Thoracic aorta (tissue), 2 donors: ENCODE measurements around the gene ADPGK. TPM values are rescaled to one million over a fixed set of nuclear protein-coding genes. Genes with fewer than 3 reads are reported as not detected.
"Not testable (repeated sequence)": the region's sequence is repeated elsewhere in the genome, so short reads cannot be mapped to it uniquely, and the experiment has no call there.

ENCODE experiments used
- ATAC-seq: fragments of 150-250 bp; one replicate; pipeline ENCODE4 v1.8.0; 2017; ENCODE audit warnings: low read depth; ENCODE audit not compliant: insufficient number of reproducible peaks, low FRiP score
- DNase-seq: peaks from one replicate; pipeline ENCODE4 v3.0.0-alpha.2; 2020; ENCODE audit warnings: low spot score
- H3K27ac ChIP-seq, 2 donors: fragments of 200-600 bp; sonication (generic); 1 replicate in 1 of 2; 2 replicates in 1 of 2; pipeline ENCODE4 v1.5.1; 2016; ENCODE audit warnings: mild to moderate bottlenecking in 2 of 2, moderate library complexity in 2 of 2
- H3K27me3 ChIP-seq: fragments of 200-600 bp; sonication (generic); replicated peaks from 2 replicates; pipeline ENCODE4 v1.6.0; 2016; ENCODE audit warnings: mild to moderate bottlenecking; ENCODE audit not compliant: insufficient read depth
- H3K36me3 ChIP-seq: fragments of 200-600 bp; sonication (generic); one replicate; pipeline ENCODE4 v1.5.1; 2016
- H3K4me1 ChIP-seq, 2 donors: fragments of 200-600 bp; sonication (generic); 1 replicate in 1 of 2; 2 replicates in 1 of 2; pipeline versions ENCODE4 v1.5.1 to v1.6.0; 2016; ENCODE audit warnings: low read depth in 2 of 2, mild to moderate bottlenecking in 1 of 2; ENCODE audit not compliant: control insufficient read depth in 1 of 2
- H3K4me3 ChIP-seq: fragments of 200-600 bp; sonication (generic); 2 replicates; pipeline ENCODE4 v1.5.1; 2016; ENCODE audit warnings: mild to moderate bottlenecking
- H3K9me3 ChIP-seq: fragments of 200-600 bp; sonication (generic); 2 replicates; pipeline ENCODE4 v1.5.1; 2016
- CTCF ChIP-seq: fragments of 200-600 bp; sonication (generic); IDR thresholded peaks from one replicate; pipeline ENCODE4 v1.5.1; 2019; ENCODE audit warnings: antibody characterized with exemption
- total RNA-seq, 2 donors: library from RNA; depleted of rRNA; stranded (reverse); fragments of >200 nt; gene quantifications; one replicate each; pipeline versions ENCODE4 v1.1.0 to v1.2.3, GENCODE V29; 2016

Gene ADPGK
- total RNA-seq, 2 donors from 2014 or later: 47.8 to 81.2 TPM

GRCh38 chr15:72725446-72725845 lies 58.1 kb downstream of the ADPGK start:
- TF ChIP-seq CTCF: no peak
- H3K36me3 ChIP-seq: no peaks in the 10 kb centered on the region
- no peak for ATAC-seq

GRCh38 chr15:72724028-72724427 lies 59.5 kb downstream of the ADPGK start:
- DNase-seq: no peak
- no peak overlapping the region for H3K4me3 ChIP-seq
- no peak overlapping the region for H3K27ac ChIP-seq
- H3K27me3 ChIP-seq: no peaks in the 10 kb centered on the region
- no peaks in the 10 kb centered on the region for H3K9me3 ChIP-seq
- no peak for ATAC-seq
- no peaks in the 10 kb centered on the region for H3K36me3 ChIP-seq
- H3K4me1 ChIP-seq: no peaks in the 10 kb centered on the region
- TF ChIP-seq CTCF: no peak

More at GRCh38 chr15:72725446-72725845, 58.1 kb downstream of the ADPGK start:
- no peaks in the 10 kb centered on the region for H3K27me3 ChIP-seq
- H3K4me3 ChIP-seq: no peak overlapping the region
- no peaks in the 10 kb centered on the region for H3K9me3 ChIP-seq
- no peaks in the 10 kb centered on the region for H3K4me1 ChIP-seq
- no peak overlapping the region for H3K27ac ChIP-seq
- no peak for DNase-seq

GRCh38 chr15:72722071-72722696 lies 61.4 kb downstream of the ADPGK start:
- no peak overlapping the region for H3K27ac ChIP-seq
- peak; percentile 61 for TF ChIP-seq CTCF
- ATAC-seq (peak; percentile 43), DNase-seq (peak; percentile 7)
- H3K27me3 ChIP-seq: no peaks in the 10 kb centered on the region
- H3K9me3 ChIP-seq: no peaks in the 10 kb centered on the region
- H3K4me3 ChIP-seq: no peak overlapping the region
- H3K4me1 ChIP-seq: no peaks in the 10 kb centered on the region
- peaks cover 4% of the 10 kb centered on the region for H3K36me3 ChIP-seq

GRCh38 chr15:72708551-72709303 lies 74.8 kb downstream of the ADPGK start:
- H3K27me3 ChIP-seq, H3K4me3 ChIP-seq, H3K9me3 ChIP-seq, H3K27ac ChIP-seq, ATAC-seq, H3K36me3 ChIP-seq, DNase-seq: not testable (repeated sequence)
- H3K4me1 ChIP-seq: peaks cover 6 to 15% of the 10 kb centered on the region in 2 donors

- H3K27me3 ChIP-seq: no peaks in the 10 kb centered on the region
- DNase-seq (no peak), ATAC-seq (no peak)
These were observed 77.3 kb downstream of the ADPGK start for GRCh38 chr15:72706266-72706665.

More at GRCh38 chr15:72706266-72706665, 77.3 kb downstream of the ADPGK start:
- Histone ChIP-seq H3K9me3 (no peaks in the 10 kb centered on the region), H3K36me3 (no peaks in the 10 kb centered on the region), H3K4me1 (peaks cover 6 to 15% of the 10 kb centered on the region in 2 donors), H3K27ac (no peak overlapping the region), H3K4me3 (no peak overlapping the region)
- no peak for TF ChIP-seq CTCF

Other genes with a start within 250 kb of the ADPGK start
- not detected for gene GOLGA6B, start 129.1 kb downstream of the ADPGK start, total RNA-seq
- gene HIGD2B, start 97.6 kb downstream of the ADPGK start, total RNA-seq: not detected
- 10 to 100 TPM; 22.1 to 22.6 TPM for gene BBS4, start 97.6 kb downstream of the ADPGK start, total RNA-seq